Stimulated activated CD8-positive, alpha-beta memory T cell treated with anti-CD3 and anti-CD28 coated beads, Interleukin-15, amount 100 ng/mL, for 1 hour (primary cell): Measurements from ENCODE around the gene MRTFA.
"Not testable (repeated sequence)": the region's sequence is repeated elsewhere in the genome, so short reads cannot be mapped to it uniquely, and the experiment has no call there.

Experiments used
- DNase-seq: peaks from one replicate; pipeline ENCODE4 v3.0.0-alpha.2; 2020; ENCODE audit warnings: low read depth

Gene MRTFA

DNA sequence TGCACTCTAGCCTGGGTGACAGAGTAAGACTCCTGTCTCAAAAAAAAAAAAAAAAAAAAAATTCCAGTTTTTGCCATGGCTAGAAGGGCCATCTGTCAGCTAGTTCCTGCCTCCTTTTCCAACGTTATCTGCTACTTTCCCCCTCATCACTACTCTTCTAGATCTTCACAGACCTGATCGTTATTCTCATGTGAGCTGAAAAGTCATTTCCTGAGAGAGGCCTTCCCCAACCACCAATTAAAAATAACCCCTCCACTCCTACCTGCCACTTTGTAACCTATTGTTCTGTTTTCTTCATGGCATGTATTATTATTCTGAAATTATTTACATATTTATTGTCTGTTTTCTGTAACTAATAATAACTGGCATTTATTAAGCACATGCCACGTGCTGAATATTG, 241.9 kb downstream of the MRTFA start:
- DNase-seq, result no peak

DNA sequence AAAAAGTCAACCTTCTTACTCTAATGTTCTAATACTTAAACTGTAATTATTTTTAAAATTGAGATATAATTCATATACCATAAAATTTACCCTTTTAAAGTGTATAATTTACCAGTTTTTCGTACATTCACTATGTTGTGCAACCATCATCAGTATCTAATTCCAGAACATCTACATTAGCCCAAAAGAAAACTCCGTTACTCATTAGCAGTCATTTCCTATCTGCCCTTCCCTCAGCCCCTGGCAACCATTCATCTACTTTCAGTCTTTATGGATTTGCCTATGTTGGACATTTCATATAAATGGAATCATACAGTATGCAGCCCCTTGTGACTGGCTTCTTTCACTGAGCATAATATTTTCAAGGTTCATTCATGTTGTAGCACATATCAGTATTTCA, 243.9 kb downstream of the MRTFA start:
- DNase-seq, result no peak

DNA sequence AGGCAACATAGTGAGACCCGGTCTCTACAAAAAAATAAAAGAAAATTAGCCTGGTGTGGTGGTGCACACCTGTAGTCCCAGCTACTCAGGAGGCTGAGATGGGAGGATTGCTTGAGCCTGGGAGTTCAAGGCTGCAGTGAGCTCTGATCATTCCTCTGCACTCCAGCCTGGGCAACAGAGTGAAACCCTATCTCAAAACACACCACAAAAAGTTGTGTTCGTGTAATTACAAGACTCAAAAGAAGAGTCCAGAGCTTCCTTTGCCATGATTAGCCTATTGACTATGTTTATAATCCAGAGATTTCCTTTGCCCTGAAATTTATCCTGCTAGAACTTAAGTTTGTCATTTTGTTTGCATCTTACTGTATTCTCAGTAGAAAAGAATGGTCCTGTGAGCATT, 245.1 kb downstream of the MRTFA start:
- no peak for DNase-seq

DNA sequence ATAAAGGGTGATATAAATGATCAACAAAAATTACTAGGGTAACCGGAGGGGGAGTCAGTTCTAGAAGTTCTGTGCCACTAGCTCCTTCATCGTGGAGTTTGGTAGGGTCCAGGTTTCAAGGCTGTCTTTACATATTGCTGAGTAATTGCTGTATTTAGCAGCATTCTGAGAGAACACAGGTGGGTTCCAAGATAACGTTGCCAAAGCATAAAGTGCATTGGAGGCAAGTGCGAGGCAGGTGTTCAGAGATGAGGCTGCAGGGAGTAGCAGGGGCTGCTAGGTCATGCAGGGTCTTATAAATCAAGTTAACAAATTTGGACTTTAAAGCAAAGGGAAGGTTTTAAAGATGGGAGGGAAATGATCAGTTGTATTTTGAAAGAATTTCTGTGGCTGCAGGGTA, 248.3 kb downstream of the MRTFA start:
- DNase-seq, result no peak

DNA sequence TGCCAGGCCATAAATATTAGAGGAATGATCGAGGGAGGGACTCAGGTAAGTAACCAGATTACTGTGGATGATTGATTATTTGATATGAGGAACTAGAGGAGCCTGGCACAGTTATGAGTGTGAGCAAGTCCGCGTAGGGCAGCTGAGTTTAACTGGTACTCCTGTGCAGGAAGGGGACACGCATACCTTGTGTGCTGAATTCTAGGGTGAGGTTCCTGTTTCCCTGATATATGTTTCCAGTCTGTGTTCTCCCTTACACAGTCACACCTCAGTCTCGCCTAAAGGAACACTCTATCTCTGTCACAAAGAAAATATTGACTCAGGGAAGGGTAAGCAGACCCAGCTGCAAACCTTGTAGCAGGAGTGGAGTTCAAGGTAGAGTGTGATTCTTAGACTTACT, 248.8 kb downstream of the MRTFA start:
- DNase-seq, result no peak

DNA sequence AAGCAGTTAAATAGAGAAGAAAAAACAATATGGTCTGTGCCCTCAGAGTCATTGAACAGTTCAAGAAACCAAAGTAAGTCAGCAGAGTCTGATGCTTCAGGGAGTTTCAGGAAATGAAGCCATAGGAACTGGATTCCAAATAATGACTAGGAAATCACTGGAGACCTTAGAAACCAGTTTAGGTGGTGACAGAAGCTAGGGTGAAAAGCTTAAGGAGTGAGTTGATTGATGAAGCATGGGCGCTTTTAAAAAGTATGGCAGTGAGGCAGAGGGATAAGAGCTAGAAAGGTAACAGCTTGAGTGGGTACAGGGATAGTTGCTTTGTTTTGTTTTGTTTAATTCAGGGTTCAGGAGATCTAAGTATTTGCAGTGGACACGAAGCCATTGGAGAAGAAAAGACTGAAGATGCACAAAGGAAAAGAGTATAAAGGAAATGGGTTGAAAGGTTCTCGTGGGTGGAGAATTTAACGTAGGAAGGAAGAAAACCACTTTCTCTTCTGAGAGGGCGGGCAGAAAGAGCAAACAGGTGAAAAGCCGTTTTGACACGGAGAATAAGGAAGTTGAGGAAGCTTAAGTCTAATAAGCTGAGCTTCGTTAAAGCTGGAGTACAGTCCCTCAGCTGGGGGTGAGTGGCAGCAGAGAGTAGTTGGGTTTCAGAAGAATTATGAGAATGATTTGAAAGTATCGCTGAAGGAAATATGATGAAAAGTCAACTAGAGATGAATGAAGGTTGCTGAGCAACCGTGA, 251.3 kb downstream of the MRTFA start:
- no peak for DNase-seq

DNA sequence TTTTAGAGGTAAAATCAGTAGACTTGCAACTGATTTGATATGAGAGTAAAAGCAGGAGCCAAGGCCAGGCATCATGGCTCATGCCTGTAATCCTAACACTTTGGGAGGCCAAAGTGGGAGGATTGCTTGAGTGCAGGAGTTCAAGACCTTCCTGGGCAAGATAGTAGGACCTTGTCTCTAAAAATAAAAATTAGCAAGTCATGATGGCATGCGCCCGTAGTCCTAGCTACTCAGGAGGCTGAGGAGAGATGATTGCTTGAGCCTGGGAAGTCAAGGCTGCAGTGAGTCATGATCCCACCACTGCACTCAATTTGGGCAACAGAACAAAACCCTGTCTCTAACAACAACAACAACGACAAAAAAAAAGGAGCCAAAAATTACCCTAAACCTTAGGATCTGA, 252.6 kb downstream of the MRTFA start:
- no peak for DNase-seq

DNA sequence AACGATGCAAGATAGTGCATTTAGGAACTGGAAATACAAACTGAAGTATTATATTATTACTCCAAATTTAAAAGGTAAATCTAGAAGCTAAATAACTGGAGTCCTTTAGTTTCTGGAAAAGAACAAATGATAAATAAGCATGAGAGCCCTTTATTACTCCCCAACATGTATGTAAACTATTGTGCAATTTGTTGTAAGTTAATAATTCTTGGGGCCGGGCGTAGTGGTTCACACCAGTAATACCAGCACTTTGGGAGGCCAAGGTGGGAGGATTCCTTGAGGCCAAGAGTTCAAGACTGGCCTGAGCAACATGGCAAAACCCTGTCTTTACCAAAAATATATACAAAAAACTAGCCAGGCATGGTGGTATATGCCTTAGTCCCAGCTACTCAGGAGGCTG, 255.1 kb downstream of the MRTFA start:
- DNase-seq, result no peak

DNA sequence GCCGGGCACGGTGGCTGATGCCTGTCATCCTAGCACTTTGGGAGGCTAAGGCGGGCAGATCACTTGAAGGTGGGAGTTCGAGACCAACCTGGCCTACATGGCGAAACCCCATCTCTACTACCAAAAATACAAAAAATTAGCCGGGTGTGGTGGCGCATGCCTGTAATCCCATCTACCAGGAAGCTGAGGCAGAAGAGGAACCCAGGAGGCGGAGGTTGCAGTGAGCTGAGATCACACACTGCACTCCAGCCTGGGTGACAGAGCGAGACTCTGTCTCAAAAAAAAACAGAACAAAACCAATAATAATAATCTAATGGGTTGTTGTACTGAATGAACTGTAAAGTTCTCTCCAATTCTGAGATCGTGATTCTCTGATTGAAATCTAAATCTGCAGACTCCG, 258.1 kb downstream of the MRTFA start:
- DNase-seq, result not testable (repeated sequence)

DNA sequence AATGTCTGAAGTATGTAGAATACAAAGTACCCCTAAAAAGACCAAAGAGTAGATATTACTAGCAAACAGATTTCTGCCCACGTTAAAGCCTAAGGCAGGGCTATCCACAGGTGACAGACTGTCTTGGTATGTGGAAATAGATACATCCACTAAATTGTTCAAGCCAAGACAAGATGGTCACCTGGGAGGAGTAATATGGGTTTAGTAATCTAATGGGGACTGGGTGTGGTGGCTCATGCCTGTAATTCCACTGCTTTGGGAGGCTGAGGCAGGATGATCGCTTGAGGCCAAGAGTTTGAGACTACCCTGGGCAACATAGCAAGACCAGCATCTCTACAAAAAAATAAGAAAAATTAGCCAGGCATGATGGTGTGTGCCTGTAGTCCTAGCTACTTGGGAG, 258.6 kb downstream of the MRTFA start:
- DNase-seq, result no peak

DNA sequence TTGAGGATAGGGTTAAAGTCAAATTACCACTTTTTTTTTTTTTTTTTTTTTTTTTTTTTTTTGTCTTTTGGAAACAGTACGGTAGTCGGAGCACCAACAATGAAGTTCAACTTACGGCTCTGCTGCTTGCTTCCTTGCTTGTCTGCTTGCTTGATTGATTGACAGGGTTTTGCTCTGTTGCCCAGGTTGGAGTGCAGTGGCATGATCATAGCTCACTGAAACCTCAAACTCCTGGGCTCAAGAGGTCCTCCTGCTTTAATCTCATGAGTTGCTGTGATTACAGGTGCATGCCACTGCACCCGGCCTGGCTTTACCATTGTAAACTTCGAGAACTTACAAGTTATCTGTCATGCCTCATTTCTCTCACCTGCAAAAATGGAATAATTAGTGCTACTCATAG, 260.4 kb downstream of the MRTFA start:
- no peak for DNase-seq

DNA sequence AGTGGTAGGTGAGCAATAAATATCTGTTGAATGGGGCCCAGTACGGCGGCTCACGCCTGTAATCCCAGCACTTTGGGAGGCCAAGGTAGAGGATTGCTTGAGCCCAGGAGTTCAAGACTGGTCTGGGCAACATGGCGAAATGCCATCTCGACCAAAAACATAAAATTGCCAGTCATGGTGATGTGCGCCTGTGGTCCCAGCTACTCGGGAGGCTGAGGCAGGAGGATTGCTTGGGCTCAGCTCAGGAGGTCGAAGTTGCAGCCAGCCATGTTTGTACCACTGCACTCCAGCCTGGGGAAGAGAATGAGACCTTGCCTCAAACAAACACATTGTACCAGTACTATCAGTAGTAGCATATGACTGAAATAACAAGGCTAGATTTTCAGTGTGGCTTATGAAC, 262.0 kb downstream of the MRTFA start:
- DNase-seq, result no peak

DNA sequence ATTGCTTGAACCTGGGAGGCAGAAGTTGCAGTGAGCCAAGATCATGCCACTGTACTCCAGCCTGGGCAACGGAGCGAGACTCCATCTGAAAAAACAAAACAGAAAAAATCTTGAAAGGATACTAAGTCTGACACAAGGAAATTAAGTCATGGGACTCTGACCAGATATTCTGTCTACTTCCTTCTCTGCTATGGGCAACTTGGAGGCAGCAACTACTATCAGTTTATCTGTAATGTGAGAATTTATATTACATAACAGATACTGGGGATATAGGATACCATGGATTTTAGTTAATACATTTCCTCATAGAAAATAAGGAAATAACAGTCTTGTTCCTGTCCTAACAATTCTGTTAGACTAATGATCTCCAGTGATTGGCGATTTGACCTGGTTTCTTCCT, 267.7 kb downstream of the MRTFA start:
- DNase-seq, result no peak

DNA sequence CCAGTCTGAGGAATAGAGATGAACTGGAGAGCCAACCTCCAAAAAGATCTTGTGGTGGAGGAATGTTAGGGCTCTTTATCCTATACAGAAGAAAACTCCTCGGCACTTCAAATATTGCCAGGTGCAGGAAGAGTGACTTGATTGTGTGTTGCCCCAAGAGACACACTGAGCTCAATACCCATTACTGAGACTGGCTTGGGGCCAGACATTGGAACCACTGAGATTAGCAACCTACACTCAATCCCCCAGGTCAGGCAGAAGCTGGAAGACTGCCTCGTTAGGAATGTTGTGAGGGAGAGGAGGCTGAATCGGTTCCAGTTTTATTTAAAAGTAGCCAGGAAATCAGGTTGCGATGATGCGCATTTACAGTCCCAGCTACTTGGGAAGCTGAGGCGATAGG, 268.5 kb downstream of the MRTFA start:
- DNase-seq, result no peak

DNA sequence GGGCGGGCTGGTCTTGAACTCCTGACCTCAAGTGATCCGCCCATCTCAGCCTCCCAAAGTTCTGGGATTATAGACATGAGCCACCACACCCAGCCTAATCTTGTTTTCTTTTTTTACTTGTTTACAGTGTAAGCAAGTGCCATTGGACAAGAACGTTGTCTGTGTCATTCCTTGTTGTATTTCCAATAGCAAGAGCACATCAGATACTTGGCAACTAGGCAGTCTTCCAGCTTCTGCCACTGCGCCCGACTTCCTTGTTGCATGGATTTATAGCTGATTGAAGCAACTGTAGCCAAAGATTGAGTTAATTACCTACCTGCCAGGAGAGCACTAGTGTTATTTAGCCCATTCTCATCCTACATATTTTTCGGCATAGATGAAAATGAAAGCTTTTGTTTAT, 269.2 kb downstream of the MRTFA start:
- DNase-seq, result no peak

DNA sequence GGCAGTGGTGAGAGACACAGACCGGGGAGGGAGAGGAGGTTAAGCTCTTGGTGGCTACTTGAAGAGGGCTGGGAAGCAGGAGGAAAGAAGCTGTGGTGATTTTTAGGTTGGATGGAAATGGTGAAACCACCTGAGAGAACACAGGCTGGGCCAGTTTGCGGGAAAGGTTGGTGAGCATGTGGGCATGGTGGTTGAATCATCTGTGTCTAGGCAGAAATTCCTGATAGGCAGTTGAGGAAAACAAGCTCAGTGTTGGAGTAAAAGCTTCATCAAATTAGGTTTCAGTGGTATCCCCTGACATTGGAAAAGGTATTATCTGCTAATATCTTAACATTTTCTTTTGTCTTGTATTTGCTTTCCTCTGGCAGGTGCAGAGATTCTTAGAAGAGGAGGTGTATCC, 270.5 kb downstream of the MRTFA start:
- DNase-seq, result no peak

DNA sequence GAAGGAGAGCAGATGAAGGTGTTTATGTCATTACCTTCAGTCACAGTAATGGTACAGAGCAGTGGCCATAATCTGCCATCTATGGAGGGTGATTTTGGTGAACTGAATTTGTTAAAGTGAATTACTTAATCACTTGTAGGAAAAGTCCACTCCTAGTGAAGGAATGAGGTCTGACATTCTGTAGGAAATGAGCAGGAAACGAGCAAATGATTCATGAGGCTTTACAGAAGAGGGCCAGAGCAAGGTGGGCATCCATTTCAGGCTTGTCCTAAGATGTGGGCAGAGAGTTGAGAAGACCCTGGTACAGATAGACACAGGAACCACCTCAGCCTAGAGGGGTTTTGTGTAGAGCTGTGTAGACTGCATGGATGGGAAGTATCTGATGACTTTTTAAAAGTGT, 272.1 kb downstream of the MRTFA start:
- no peak for DNase-seq

DNA sequence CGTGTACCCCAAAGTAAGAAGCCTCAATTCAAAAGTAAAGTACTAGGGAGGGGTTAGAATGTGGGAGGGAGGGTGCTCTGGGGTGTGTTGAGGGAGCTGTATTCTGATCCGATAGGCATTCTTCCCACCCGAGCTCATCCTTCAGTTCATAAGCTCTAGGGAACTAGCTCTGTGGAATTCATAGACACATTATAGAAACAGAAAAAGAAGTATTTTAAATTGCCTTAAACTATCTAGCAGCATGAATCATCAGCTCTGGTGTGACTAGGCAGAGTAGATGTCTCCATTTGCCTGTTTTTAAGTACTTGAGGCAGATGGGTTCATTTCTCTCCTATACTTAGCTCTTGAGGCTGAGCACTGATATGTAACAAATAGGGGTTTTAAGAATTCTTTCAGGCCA, 273.5 kb downstream of the MRTFA start:
- DNase-seq, result no peak

DNA sequence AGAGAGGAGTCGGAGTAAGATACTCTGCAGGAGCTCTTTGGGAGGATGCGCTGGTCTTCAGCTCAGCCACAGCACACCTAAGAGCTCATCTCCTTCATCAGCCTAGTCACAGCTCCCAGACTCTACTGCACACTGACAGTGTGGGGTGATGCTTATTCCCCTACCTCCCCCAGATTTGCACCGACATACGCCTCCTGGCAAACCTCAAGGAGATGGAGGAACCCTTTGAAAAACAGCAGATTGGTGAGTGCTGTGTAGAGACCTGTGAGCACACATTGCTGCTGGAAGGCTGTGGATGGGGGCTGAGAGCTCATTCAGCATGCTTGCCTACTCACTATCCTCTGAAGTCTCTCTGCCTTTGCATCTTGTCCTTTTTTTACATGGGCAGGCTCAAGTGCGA, 275.4 kb downstream of the MRTFA start:
- no peak for DNase-seq
